Astrocyte (in vitro differentiated cells and primary cell): Measurements from ENCODE around the gene PYGO2. TPM values are rescaled to one million over a fixed set of nuclear protein-coding genes. Genes with fewer than 3 reads are reported as not detected.

Experiments used
- DNase-seq: peaks from one replicate; pipeline ENCODE4 v3.0.0-alpha.2; 2010; ENCODE audit warnings: low read depth
- FAIRE-seq: peaks from 2 replicates; lab custom pipeline; 2011; peaks lifted over from hg19 to GRCh38; lab: Jason Lieb, UNC
- H2AFZ ChIP-seq: 2 replicates; pipeline ENCODE4 v1.6.0; 2012; ENCODE audit warnings: low read depth, low read length, inconsistent platforms
- H3K27ac ChIP-seq: 2 replicates; pipeline ENCODE4 v1.5.1; 2011; ENCODE audit warnings: low read depth, low read length, inconsistent platforms
- H3K27me3 ChIP-seq: 2 replicates; pipeline ENCODE4 v1.6.0; 2011; ENCODE audit warnings: low read length, inconsistent platforms; ENCODE audit not compliant: insufficient read depth
- H3K36me3 ChIP-seq: 2 replicates; pipeline ENCODE4 v1.5.1; 2011; ENCODE audit warnings: low read length, inconsistent platforms; ENCODE audit not compliant: insufficient read depth
- H3K4me1 ChIP-seq: 2 replicates; pipeline ENCODE4 v1.5.1; 2011; ENCODE audit warnings: low read length, inconsistent platforms; ENCODE audit not compliant: insufficient read depth
- H3K4me2 ChIP-seq: 2 replicates; pipeline ENCODE4 v1.6.0; 2012; ENCODE audit warnings: low read length, inconsistent platforms
- H3K4me3 ChIP-seq: 2 replicates; pipeline ENCODE4 v1.5.1; 2011; ENCODE audit warnings: low read depth, mild to moderate bottlenecking, low read length, inconsistent platforms; ENCODE audit not compliant: insufficient read depth
- H3K79me2 ChIP-seq: 2 replicates; pipeline ENCODE4 v1.6.0; 2012; ENCODE audit warnings: mild to moderate bottlenecking, low read length, inconsistent platforms; ENCODE audit not compliant: insufficient read depth
- H3K9ac ChIP-seq: 2 replicates; pipeline ENCODE4 v1.6.0; 2012; ENCODE audit warnings: mild to moderate bottlenecking, low read length, inconsistent platforms
- H3K9me3 ChIP-seq: 2 replicates; pipeline ENCODE4 v1.5.1; 2012; ENCODE audit warnings: low read depth, mild to moderate bottlenecking, low read length, inconsistent platforms; ENCODE audit not compliant: insufficient read depth
- H4K20me1 ChIP-seq: 2 replicates; pipeline ENCODE4 v1.6.0; 2012; ENCODE audit warnings: low read length, inconsistent platforms; ENCODE audit not compliant: insufficient read depth
- H3K27ac Mint-ChIP-seq: one replicate; pipeline ENCODE4 v1.8.0; 2021; ENCODE audit warnings: mild to moderate bottlenecking, mixed read lengths; ENCODE audit not compliant: unreplicated experiment
- H3K27me3 Mint-ChIP-seq: one replicate; pipeline ENCODE4 v1.8.0; 2021; ENCODE audit warnings: low read depth, mixed read lengths; ENCODE audit not compliant: unreplicated experiment
- H3K36me3 Mint-ChIP-seq: one replicate; pipeline ENCODE4 v1.8.0; 2021; ENCODE audit warnings: low read depth, mixed read lengths; ENCODE audit not compliant: unreplicated experiment
- H3K4me1 Mint-ChIP-seq: one replicate; pipeline ENCODE4 v1.8.0; 2021; ENCODE audit warnings: low read depth, mixed read lengths; ENCODE audit not compliant: unreplicated experiment
- H3K4me3 Mint-ChIP-seq: one replicate; pipeline ENCODE4 v1.8.0; 2021; ENCODE audit warnings: mild to moderate bottlenecking, moderate library complexity, mixed read lengths; ENCODE audit not compliant: unreplicated experiment
- H3K9me3 Mint-ChIP-seq: one replicate; pipeline ENCODE4 v1.8.0; 2021; ENCODE audit warnings: mild to moderate bottlenecking, mixed read lengths; ENCODE audit not compliant: unreplicated experiment
- CTCF ChIP-seq: IDR thresholded peaks from 2 replicates; pipeline ENCODE4 v1.5.1; 2011; ENCODE audit warnings: low read depth, mild to moderate bottlenecking, inconsistent platforms, low read length, moderate library complexity; ENCODE audit not compliant: insufficient read depth
- EZH2 ChIP-seq: IDR thresholded peaks from 2 replicates; pipeline ENCODE4 v1.6.1; 2012; ENCODE audit warnings: mild to moderate bottlenecking, low read length, inconsistent platforms; ENCODE audit not compliant: insufficient read depth
- total RNA-seq: library from RNA; stranded (reverse); gene quantifications from 2 replicates; pipeline ENCODE4 v1.2.1, GENCODE V29; 2021

PYGO2 gene
- total RNA-seq, 1 donor from 2014 or later, result 21.8 TPM

- Mint-ChIP-seq H3K4me3 (peak overlapping the region; percentile 75), H3K27me3 (no peaks in the 10 kb centered on the region), H3K27ac (peak overlapping the region; percentile 27), H3K9me3 (no peaks in the 10 kb centered on the region), H3K4me1 (peaks cover 32% of the 10 kb centered on the region), H3K36me3 (peaks cover 5% of the 10 kb centered on the region)
- Histone ChIP-seq H3K36me3 (no peaks in the 10 kb centered on the region), H4K20me1 (no peaks in the 10 kb centered on the region), H2AFZ (no peak overlapping the region), H3K4me2 (no peak overlapping the region), H3K79me2 (peaks cover 4% of the 10 kb centered on the region), H3K4me3 (no peak overlapping the region), H3K27ac (no peak overlapping the region), H3K9me3 (no peaks in the 10 kb centered on the region), H3K27me3 (no peaks in the 10 kb centered on the region), H3K4me1 (peaks cover 18% of the 10 kb centered on the region), H3K9ac (no peak overlapping the region)
- TF ChIP-seq EZH2 (no peak), CTCF (no peak)
- DNase-seq, result no peak
- FAIRE-seq, result no peak
These were observed 22.8 kb downstream of the PYGO2 start for GRCh38 chr1:154938604-154939399.

DNA sequence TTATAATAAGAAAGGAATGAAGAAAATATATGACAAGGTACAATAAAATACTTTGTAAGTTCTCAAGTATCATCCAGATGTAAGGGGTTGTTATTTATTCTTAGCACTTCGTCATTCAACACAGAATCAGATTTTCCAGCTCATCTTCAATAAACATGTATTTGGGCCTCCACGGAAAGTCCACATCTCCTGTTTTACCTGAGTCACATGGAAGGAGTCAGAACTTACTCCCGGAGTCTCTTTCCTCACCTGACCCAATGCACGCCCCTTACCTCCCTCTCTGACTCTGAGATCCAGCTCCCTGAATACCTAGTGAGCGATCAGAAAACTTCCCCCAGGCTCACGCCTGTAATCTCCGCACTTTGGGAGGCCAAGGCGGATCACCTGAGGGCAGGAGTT is 23.6 kb downstream of the PYGO2 start:
- Histone ChIP-seq H3K27me3 (no peaks in the 10 kb centered on the region), H3K4me2 (peak overlapping the region; percentile 89), H2AFZ (peak overlapping the region; percentile 99), H3K36me3 (no peaks in the 10 kb centered on the region), H3K27ac (peak overlapping the region; percentile 100), H3K79me2 (peaks cover 4% of the 10 kb centered on the region), H3K9me3 (no peaks in the 10 kb centered on the region), H3K4me1 (peaks cover 18% of the 10 kb centered on the region), H4K20me1 (no peaks in the 10 kb centered on the region), H3K9ac (peak overlapping the region; percentile 97), H3K4me3 (peak overlapping the region; percentile 77)
- Mint-ChIP-seq H3K27me3 (no peaks in the 10 kb centered on the region), H3K27ac (peak overlapping the region; percentile 99), H3K4me1 (peaks cover 28% of the 10 kb centered on the region), H3K36me3 (peaks cover 2% of the 10 kb centered on the region), H3K9me3 (no peaks in the 10 kb centered on the region), H3K4me3 (peak overlapping the region; percentile 98)
- FAIRE-seq (no peak), DNase-seq (no peak)
- TF ChIP-seq CTCF (no peak), EZH2 (no peak)
